Memory B cell (primary cell): ENCODE data around the gene ATF7.
A peak's percentile ranks its signal among the peaks of the same experiment; 100 is the strongest.
"Not testable (repeated sequence)": the region's sequence is repeated elsewhere in the genome, so short reads cannot be mapped to it uniquely, and the experiment has no call there.

Source experiments
- ATAC-seq: fragments of 150-1000 bp; cut with Tn5 transposase; 2 replicates; pipeline ENCODE4 v1.10.0; 2021; ENCODE audit warnings: low read depth, mild to moderate bottlenecking, moderate library complexity
- DNase-seq, 2 donors: peaks; one replicate each; pipeline ENCODE4 v3.0.0; 2022; ENCODE audit warnings: low spot score in 2 of 2
- H3K27ac Mint-ChIP-seq: one replicate; pipeline ENCODE4 v1.8.0; 2022; ENCODE audit warnings: mild to moderate bottlenecking, moderate library complexity, mixed read lengths
- H3K27me3 Mint-ChIP-seq: one replicate; pipeline ENCODE4 v1.8.0; 2022; ENCODE audit warnings: mixed read lengths
- H3K36me3 Mint-ChIP-seq: one replicate; pipeline ENCODE4 v1.8.0; 2022; ENCODE audit warnings: mild to moderate bottlenecking, mixed read lengths
- H3K4me1 Mint-ChIP-seq: one replicate; pipeline ENCODE4 v1.8.0; 2022; ENCODE audit warnings: mixed read lengths
- H3K4me3 Mint-ChIP-seq: one replicate; pipeline ENCODE4 v1.8.0; 2022; ENCODE audit warnings: mild to moderate bottlenecking, moderate library complexity, mixed read lengths
- H3K9me3 Mint-ChIP-seq: one replicate; pipeline ENCODE4 v1.8.0; 2022; ENCODE audit warnings: mixed read lengths

Gene ATF7

GRCh38 chr12:53646300-53646699 is 20.1 kb upstream of the ATF7 start:
- not testable (repeated sequence) for H3K27me3 Mint-ChIP-seq, H3K4me3 Mint-ChIP-seq, H3K27ac Mint-ChIP-seq, DNase-seq, H3K4me1 Mint-ChIP-seq, H3K36me3 Mint-ChIP-seq, ATAC-seq, H3K9me3 Mint-ChIP-seq

- Mint-ChIP-seq H3K36me3 (no peaks in the 10 kb centered on the region), H3K27ac (no peak overlapping the region), H3K4me1 (no peaks in the 10 kb centered on the region), H3K27me3 (no peaks in the 10 kb centered on the region), H3K4me3 (no peak overlapping the region), H3K9me3 (no peaks in the 10 kb centered on the region)
- DNase-seq, result no peak
- ATAC-seq, result no peak
These were observed 19.0 kb upstream of the ATF7 start for GRCh38 chr12:53645165-53645564.

- peaks cover 1% of the 10 kb centered on the region for H3K9me3 Mint-ChIP-seq
- H3K27ac Mint-ChIP-seq, result no peak overlapping the region
- H3K4me3 Mint-ChIP-seq, result no peak overlapping the region
- no peaks in the 10 kb centered on the region for H3K27me3 Mint-ChIP-seq
- peaks cover 2% of the 10 kb centered on the region for H3K4me1 Mint-ChIP-seq
- ATAC-seq (no peak), DNase-seq (no peak)
- H3K36me3 Mint-ChIP-seq, result peaks cover 2% of the 10 kb centered on the region
These were observed 18.0 kb upstream of the ATF7 start for GRCh38 chr12:53644133-53644532.

GRCh38 chr12:53643232-53643979 is 17.2 kb upstream of the ATF7 start:
- peaks cover 1% of the 10 kb centered on the region for H3K9me3 Mint-ChIP-seq
- no peak overlapping the region for H3K27ac Mint-ChIP-seq
- no peak for ATAC-seq
- H3K36me3 Mint-ChIP-seq, result peaks cover 2% of the 10 kb centered on the region
- H3K27me3 Mint-ChIP-seq, result no peaks in the 10 kb centered on the region
- H3K4me3 Mint-ChIP-seq, result no peak overlapping the region
- H3K4me1 Mint-ChIP-seq, result peaks cover 2% of the 10 kb centered on the region
- no peak for DNase-seq

- ATAC-seq (no peak), DNase-seq (no peak)
- Mint-ChIP-seq H3K4me1 (peaks cover 2% of the 10 kb centered on the region), H3K36me3 (peaks cover 2% of the 10 kb centered on the region), H3K9me3 (peaks cover 1% of the 10 kb centered on the region), H3K4me3 (no peak overlapping the region), H3K27me3 (no peaks in the 10 kb centered on the region), H3K27ac (no peak overlapping the region)
These were observed 11.9 kb upstream of the ATF7 start for GRCh38 chr12:53638057-53638456.

- Mint-ChIP-seq H3K27ac (no peak overlapping the region), H3K27me3 (no peaks in the 10 kb centered on the region), H3K4me1 (peaks cover 2% of the 10 kb centered on the region), H3K9me3 (peaks cover 4% of the 10 kb centered on the region), H3K4me3 (no peak overlapping the region), H3K36me3 (peaks cover 4% of the 10 kb centered on the region)
- ATAC-seq (no peak), DNase-seq (no peak)
These were observed 10.5 kb upstream of the ATF7 start for GRCh38 chr12:53636641-53637040.

GRCh38 chr12:53635708-53636107 is 9.5 kb upstream of the ATF7 start:
- not testable (repeated sequence) for DNase-seq, H3K9me3 Mint-ChIP-seq, ATAC-seq, H3K27ac Mint-ChIP-seq, H3K4me1 Mint-ChIP-seq, H3K4me3 Mint-ChIP-seq, H3K27me3 Mint-ChIP-seq, H3K36me3 Mint-ChIP-seq

- Mint-ChIP-seq H3K9me3 (peaks cover 3% of the 10 kb centered on the region), H3K27me3 (no peaks in the 10 kb centered on the region), H3K4me1 (peaks cover 4% of the 10 kb centered on the region), H3K36me3 (peaks cover 2% of the 10 kb centered on the region), H3K27ac (no peak overlapping the region), H3K4me3 (no peak overlapping the region)
- ATAC-seq (no peak), DNase-seq (no peak)
These were observed 5.5 kb upstream of the ATF7 start for GRCh38 chr12:53631721-53632120.

- ATAC-seq, result no peak
- H3K9me3 Mint-ChIP-seq, result peaks cover 3% of the 10 kb centered on the region
- peaks cover 2% of the 10 kb centered on the region for H3K36me3 Mint-ChIP-seq
- H3K4me3 Mint-ChIP-seq, result no peak overlapping the region
- no peak for DNase-seq
- no peaks in the 10 kb centered on the region for H3K27me3 Mint-ChIP-seq
- H3K27ac Mint-ChIP-seq, result no peak overlapping the region
- H3K4me1 Mint-ChIP-seq, result peaks cover 26% of the 10 kb centered on the region
These were observed 1.7 kb upstream of the ATF7 start for GRCh38 chr12:53627919-53628318.

GRCh38 chr12:53626702-53627169 is 554 bp upstream of the ATF7 start:
- peak overlapping the region; percentile 93 for H3K27ac Mint-ChIP-seq
- ATAC-seq (no peak), DNase-seq (no peak)
- peaks cover under 1% of the 10 kb centered on the region for H3K9me3 Mint-ChIP-seq
- H3K36me3 Mint-ChIP-seq, result peaks cover under 1% of the 10 kb centered on the region
- no peaks in the 10 kb centered on the region for H3K27me3 Mint-ChIP-seq
- H3K4me1 Mint-ChIP-seq, result peaks cover 26% of the 10 kb centered on the region
- peak overlapping the region; percentile 99 for H3K4me3 Mint-ChIP-seq

GRCh38 chr12:53625373-53625945 is 723 bp downstream of the ATF7 start:
- peaks cover 2% of the 10 kb centered on the region for H3K36me3 Mint-ChIP-seq
- no peaks in the 10 kb centered on the region for H3K27me3 Mint-ChIP-seq
- DNase-seq, result no peak
- no peaks in the 10 kb centered on the region for H3K9me3 Mint-ChIP-seq
- H3K27ac Mint-ChIP-seq, result peak overlapping the region; percentile 93
- H3K4me1 Mint-ChIP-seq, result peaks cover 26% of the 10 kb centered on the region
- H3K4me3 Mint-ChIP-seq, result peak overlapping the region; percentile 99
- ATAC-seq, result no peak

GRCh38 chr12:53624956-53625355 is 1.2 kb downstream of the ATF7 start:
- ATAC-seq (no peak), DNase-seq (no peak)
- peak overlapping the region; percentile 99 for H3K4me3 Mint-ChIP-seq
- H3K9me3 Mint-ChIP-seq, result no peaks in the 10 kb centered on the region
- H3K4me1 Mint-ChIP-seq, result peaks cover 26% of the 10 kb centered on the region
- H3K27me3 Mint-ChIP-seq, result no peaks in the 10 kb centered on the region
- H3K27ac Mint-ChIP-seq, result peak overlapping the region; percentile 93
- H3K36me3 Mint-ChIP-seq, result peaks cover 2% of the 10 kb centered on the region

GRCh38 chr12:53624458-53624857 is 1.7 kb downstream of the ATF7 start:
- H3K4me3 Mint-ChIP-seq, result no peak overlapping the region
- H3K4me1 Mint-ChIP-seq, result peaks cover 26% of the 10 kb centered on the region
- H3K36me3 Mint-ChIP-seq, result peaks cover 2% of the 10 kb centered on the region
- H3K9me3 Mint-ChIP-seq, result no peaks in the 10 kb centered on the region
- ATAC-seq (no peak), DNase-seq (no peak)
- no peaks in the 10 kb centered on the region for H3K27me3 Mint-ChIP-seq
- peak overlapping the region; percentile 93 for H3K27ac Mint-ChIP-seq

- Mint-ChIP-seq H3K4me3 (peak overlapping the region; percentile 64), H3K27ac (peak overlapping the region; percentile 93), H3K9me3 (no peaks in the 10 kb centered on the region), H3K4me1 (peaks cover 26% of the 10 kb centered on the region), H3K27me3 (no peaks in the 10 kb centered on the region), H3K36me3 (peaks cover 2% of the 10 kb centered on the region)
- DNase-seq, result no peak
- ATAC-seq, result no peak
These were observed 2.4 kb downstream of the ATF7 start for GRCh38 chr12:53623548-53624385.
